HG02759 (cell line): ENCODE data around the gene TIMM22.

Experiments used
- ATAC-seq: cut with Tn5 transposase; IDR thresholded peaks from one replicate; pipeline ENCODE4 v1.9.1; 2021; ENCODE audit warnings: mild to moderate bottlenecking, moderate library complexity; ENCODE audit not compliant: unreplicated experiment

TIMM22 gene

GRCh38 chr17:1018547-1018946 lies 21.6 kb downstream of the TIMM22 start:
- ATAC-seq, result no peak

- ATAC-seq, result no peak
Measured at GRCh38 chr17:1019451-1019850, 22.5 kb downstream of the TIMM22 start.

- no peak for ATAC-seq
Measured at GRCh38 chr17:1021147-1021546, 24.2 kb downstream of the TIMM22 start.

- ATAC-seq, result no peak
Measured at GRCh38 chr17:1022278-1023024, 25.5 kb downstream of the TIMM22 start.

GRCh38 chr17:1024076-1024475 lies 27.1 kb downstream of the TIMM22 start:
- no peak for ATAC-seq

- no peak for ATAC-seq
Measured at GRCh38 chr17:1025733-1026598, 29.0 kb downstream of the TIMM22 start.

- no peak for ATAC-seq
Measured at GRCh38 chr17:1026599-1026975, 29.7 kb downstream of the TIMM22 start.

GRCh38 chr17:1027044-1027443 lies 30.1 kb downstream of the TIMM22 start:
- ATAC-seq, result no peak

GRCh38 chr17:1029196-1029921 lies 32.4 kb downstream of the TIMM22 start:
- ATAC-seq, result no peak

- ATAC-seq, result no peak
Measured at GRCh38 chr17:1029922-1030644, 33.2 kb downstream of the TIMM22 start.

- ATAC-seq, result no peak
Measured at GRCh38 chr17:1030684-1031532, 34.0 kb downstream of the TIMM22 start.

- ATAC-seq, result no peak
Measured at GRCh38 chr17:1031711-1032110, 34.8 kb downstream of the TIMM22 start.

GRCh38 chr17:1032391-1032790 lies 35.5 kb downstream of the TIMM22 start:
- ATAC-seq, result no peak

- ATAC-seq, result no peak
Measured at GRCh38 chr17:1033503-1033902, 36.6 kb downstream of the TIMM22 start.

GRCh38 chr17:1034652-1035210 lies 37.8 kb downstream of the TIMM22 start:
- no peak for ATAC-seq

GRCh38 chr17:1035546-1036170 lies 38.7 kb downstream of the TIMM22 start:
- ATAC-seq, result no peak

GRCh38 chr17:1036171-1036844 lies 39.4 kb downstream of the TIMM22 start:
- ATAC-seq, result no peak

GRCh38 chr17:1036845-1037237 lies 39.9 kb downstream of the TIMM22 start:
- ATAC-seq, result no peak
